GM12878 (cell line): Measurements from ENCODE around the gene THOC1. TPM values are rescaled to one million over a fixed set of nuclear protein-coding genes. Genes with fewer than 3 reads are reported as not detected.

Experiments used
- ATAC-seq: fragments of 200-7000 bp; cut with Tn5 transposase; 3 replicates; pipeline ENCODE4 v1.9.1; 2020; ENCODE audit warnings: mild to moderate bottlenecking, moderate library complexity
- BruUV-seq: library from RNA; stranded (reverse); fragments of 400-500 nt; replicated peaks from 2 replicates; lab custom pipeline; 2021; lab: Mats Ljungman, UMichigan
- CTCF ChIA-PET: fragments of 300-600 bp; sonication (Branson Sonifier 250); formaldehyde crosslinking; extraction: SDS; loops from one replicate; lab custom pipeline; 2021; ENCODE audit warnings: inconsistent platforms; lab: Yijun Ruan, JAX
- POLR2A ChIA-PET: fragments of 350-600 bp; formaldehyde crosslinking; extraction: SDS; loops from one replicate; lab custom pipeline; 2021; ENCODE audit warnings: inconsistent platforms; lab: Charles Lee
- RAD21 ChIA-PET: fragments of 300-600 bp; sonication (Branson Sonifier 250); formaldehyde crosslinking; loops from one replicate; lab custom pipeline; 2023; ENCODE audit warnings: antibody characterized with exemption; ENCODE audit not compliant: unreplicated experiment; lab: Charles Lee
- SMC1A ChIA-PET: fragments of 300-600 bp; sonication (Branson Sonifier 250); formaldehyde crosslinking; loops from one replicate; lab custom pipeline; 2023; ENCODE audit not compliant: unreplicated experiment, uncharacterized antibody; lab: Charles Lee
- DNase-seq: peaks from one replicate; pipeline ENCODE4 v3.0.0-alpha.2; 2011; ENCODE audit warnings: low read depth, low spot score
- FAIRE-seq: peaks from 3 replicates; lab custom pipeline; 2011; peaks lifted over from hg19 to GRCh38; lab: Jason Lieb, UNC
- H2AFZ ChIP-seq: 2 replicates; pipeline ENCODE4 v1.6.0; 2011; ENCODE audit warnings: low read depth, low read length, control low read depth; ENCODE audit not compliant: control insufficient read depth
- H3K27ac ChIP-seq: 2 replicates; pipeline ENCODE4 v1.5.1; 2011; ENCODE audit warnings: control low read depth; ENCODE audit not compliant: control insufficient read depth, insufficient read depth
- H3K27me3 ChIP-seq, 2 experiments: replicated peaks in 1 of 2; 2 replicates each; pipeline versions ENCODE4 v1.6.0 to v1.6.1; 2011; ENCODE audit warnings: low read length in 1 of 2; ENCODE audit not compliant: control insufficient read depth in 2 of 2, insufficient read depth in 2 of 2
- H3K36me3 ChIP-seq, 2 experiments: 2 replicates each; pipeline ENCODE4 v1.5.1; 2011; ENCODE audit warnings: low read length in 1 of 2; ENCODE audit not compliant: control insufficient read depth in 2 of 2, insufficient read depth in 2 of 2
- H3K4me1 ChIP-seq: 2 replicates; pipeline ENCODE4 v1.6.1; 2011; ENCODE audit warnings: mild to moderate bottlenecking, low read length, moderate library complexity, mixed read lengths; ENCODE audit not compliant: control insufficient read depth, insufficient read depth
- H3K4me2 ChIP-seq: 2 replicates; pipeline ENCODE4 v1.6.0; 2011; ENCODE audit warnings: control low read depth; ENCODE audit not compliant: control insufficient read depth, insufficient read depth
- H3K4me3 ChIP-seq: fragments of 200-600 bp; sonication (generic); 2 replicates; pipeline ENCODE4 v1.5.1; 2016
- H3K79me2 ChIP-seq: 2 replicates; pipeline ENCODE4 v1.6.0; 2011; ENCODE audit warnings: low read length; ENCODE audit not compliant: control insufficient read depth, insufficient read depth
- H3K9ac ChIP-seq: 2 replicates; pipeline ENCODE4 v1.8.0; 2011; ENCODE audit warnings: low read length, control low read depth, mixed read lengths; ENCODE audit not compliant: control insufficient read depth, insufficient read depth
- H3K9me3 ChIP-seq: replicated peaks from 3 replicates; pipeline ENCODE4 v1.5.1; 2011; ENCODE audit warnings: mild to moderate bottlenecking, low read length; ENCODE audit not compliant: control insufficient read depth, insufficient read depth
- H4K20me1 ChIP-seq: 2 replicates; pipeline ENCODE4 v1.6.0; 2011; ENCODE audit not compliant: control insufficient read depth, insufficient read depth
- BHLHE40 ChIP-seq, 2 experiments: fragments of 450-650 bp in 1 of 2; IDR thresholded peaks; 2 replicates each; pipeline ENCODE4 v1.6.1; 2011 to 2017; ENCODE audit warnings: low read depth in 2 of 2, borderline replicate concordance in 1 of 2, improper control_type of control experiment in 1 of 2, low read length in 1 of 2, mild to moderate bottlenecking in 1 of 2
- CBFB ChIP-seq: IDR thresholded peaks from 2 replicates; pipeline ENCODE4 v1.6.1; 2016; ENCODE audit warnings: antibody characterized with exemption, low read depth
- CHD2 ChIP-seq: IDR thresholded peaks from 2 replicates; pipeline ENCODE4 v1.6.1; 2011; ENCODE audit warnings: low read depth, low read length, improper control_type of control experiment, borderline replicate concordance
- IRF4 ChIP-seq: IDR thresholded peaks from 2 replicates; pipeline ENCODE4 v1.6.1; 2011; ENCODE audit warnings: low read depth, low read length
- RAD21 ChIP-seq: IDR thresholded peaks from 2 replicates; pipeline ENCODE4 v1.6.1; 2011; ENCODE audit warnings: mild to moderate bottlenecking, low read depth, low read length, moderate library complexity; ENCODE audit not compliant: insufficient read depth
- RFX5 ChIP-seq: IDR thresholded peaks from 2 replicates; pipeline ENCODE4 v1.6.1; 2011; ENCODE audit warnings: low read depth, low read length, improper control_type of control experiment
- ZNF384 ChIP-seq: IDR thresholded peaks from 2 replicates; pipeline ENCODE4 v1.6.1; 2012; ENCODE audit warnings: low read depth, mild to moderate bottlenecking, low read length, improper control_type of control experiment, borderline replicate concordance
- WGBS: methylation state at CpG from one replicate; pipeline ENCODE4 v1.1.6; 2016; ENCODE audit warnings: low lambda C conversion rate; ENCODE audit not compliant: insufficient replicate concordance, insufficient coverage; ENCODE audit errors: missing lambda C conversion rate; 5-methylcytosine and 5-hydroxymethylcytosine counted together
- in situ Hi-C: fragments of 300-500 bp; cut with MboI; formaldehyde crosslinking; loops from 9 replicates; pipeline ENCODE4 v1.14.3; 2018; ENCODE audit warnings: mixed read lengths
- intact Hi-C: fragments of 100-400 bp; cut with micrococcal nuclease; formaldehyde crosslinking; loops from one replicate; pipeline ENCODE4 v1.14.2; 2022; ENCODE audit not compliant: unreplicated experiment
- polyA plus RNA-seq, 11 experiments: library from polyadenylated mRNA; depleted of rRNA in 4 of 11; unstranded in 6 of 11; stranded (reverse) in 5 of 11; fragments of >200 nt; fragmentation: Nextera tagmentation in 4 of 11; fragmentation: Illumina TruSeq in 1 of 11; extraction: Ambion mirVana in 4 of 11; extraction: Trizol in 1 of 11; gene quantifications; 1 replicate in 1 of 11; 2 replicates in 10 of 11; pipeline versions ENCODE4 v1.2.1 to v1.2.3, GENCODE V29; 2011 to 2016; ENCODE audit warnings: inconsistent platforms in 2 of 11, missing spikeins in 2 of 11, low read depth in 1 of 11
- total RNA-seq, 4 experiments: library from RNA; depleted of rRNA in 3 of 4; stranded (reverse); fragments of >200 nt in 3 of 4; fragmentation: Illumina TruSeq in 1 of 4; extraction: Trizol in 1 of 4; gene quantifications; 2 replicates each; pipeline versions ENCODE4 v1.2.1 to v1.2.3, GENCODE V29; 2013 to 2021
- TF ChIP-seq, protein P1 (sequence below): fragments of 450-650 bp; IDR thresholded peaks from 2 replicates; pipeline ENCODE4 v1.6.1; 2018; ENCODE audit warnings: borderline replicate concordance, mild to moderate bottlenecking; ENCODE audit not compliant: partially characterized antibody
- TF ChIP-seq, protein P2 (sequence below): IDR thresholded peaks from 2 replicates; pipeline ENCODE4 v1.6.1; 2011; ENCODE audit warnings: low read depth, low read length, improper control_type of control experiment, borderline replicate concordance
- TF ChIP-seq, protein P3 (sequence below): fragments of 150-350 bp; IDR thresholded peaks from 2 replicates; pipeline ENCODE4 v1.6.1; 2016; ENCODE audit warnings: low read depth, low read length

THOC1 gene
- total and polyA plus RNA-seq, 10 of the 15 experiments (the other 5 are each of a cell fraction or from before 2014, with no cell fraction given), result 32.8 to 99.8 (median 49.0) TPM

DNA sequence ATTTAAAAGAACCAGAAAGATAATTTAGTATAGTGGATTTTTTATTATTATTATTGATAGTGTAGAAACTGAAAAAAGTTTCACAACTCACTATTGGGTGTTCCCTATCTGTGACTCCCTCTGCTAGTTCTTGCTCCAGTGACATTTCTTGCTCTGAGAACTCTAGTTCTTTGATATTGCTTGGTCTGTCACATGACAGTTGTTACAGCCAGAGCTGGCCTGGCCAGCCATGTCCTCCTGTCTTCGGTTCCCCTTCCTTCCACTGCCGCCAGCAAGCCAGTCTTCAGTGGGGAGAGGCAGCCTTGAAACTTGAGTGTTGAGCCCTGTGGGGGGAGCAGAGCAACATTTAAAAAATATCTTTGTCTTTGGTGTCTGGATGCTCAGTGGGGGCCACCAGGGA, 7.6 kb upstream of the THOC1 start:
- no peak for FAIRE-seq
- H3K9me3 ChIP-seq, result no peaks in the 10 kb centered on the region
- no peak for ATAC-seq
- ChIA-PET POLR2A (no interaction called here), RAD21 (no interaction called here), SMC1A (no interaction called here), CTCF (no interaction called here)
- no peak overlapping the region for H3K9ac ChIP-seq
- no peaks in the 10 kb centered on the region for H3K79me2 ChIP-seq
- no peaks in the 10 kb centered on the region for H3K36me3 ChIP-seq
- in situ Hi-C loops (no loop called here), intact Hi-C loops (no loop called here)
- 86% methylated on average over 2 of the region's 2 CpGs for WGBS
- no peaks in the 10 kb centered on the region for H3K4me1 ChIP-seq
- H3K27ac ChIP-seq, result no peak overlapping the region
- H3K4me2 ChIP-seq, result no peak overlapping the region
- no peak overlapping the region for H2AFZ ChIP-seq
- no peaks in the 10 kb centered on the region for H3K27me3 ChIP-seq
- no TSS peak for BruUV-seq
- H4K20me1 ChIP-seq, result no peaks in the 10 kb centered on the region
- no peak overlapping the region for H3K4me3 ChIP-seq
- DNase-seq, result no peak
- no peak for TF ChIP-seq RFX5
- no peak for TF ChIP-seq BHLHE40 (IDR thresholded peaks at IDR 0.05; ENCODE audit: borderline replicate concordance in 1 of 2, low read depth in 2 of 2, low read length in 1 of 2)
- no peak for TF ChIP-seq IRF4
- TF ChIP-seq, protein P1, sequence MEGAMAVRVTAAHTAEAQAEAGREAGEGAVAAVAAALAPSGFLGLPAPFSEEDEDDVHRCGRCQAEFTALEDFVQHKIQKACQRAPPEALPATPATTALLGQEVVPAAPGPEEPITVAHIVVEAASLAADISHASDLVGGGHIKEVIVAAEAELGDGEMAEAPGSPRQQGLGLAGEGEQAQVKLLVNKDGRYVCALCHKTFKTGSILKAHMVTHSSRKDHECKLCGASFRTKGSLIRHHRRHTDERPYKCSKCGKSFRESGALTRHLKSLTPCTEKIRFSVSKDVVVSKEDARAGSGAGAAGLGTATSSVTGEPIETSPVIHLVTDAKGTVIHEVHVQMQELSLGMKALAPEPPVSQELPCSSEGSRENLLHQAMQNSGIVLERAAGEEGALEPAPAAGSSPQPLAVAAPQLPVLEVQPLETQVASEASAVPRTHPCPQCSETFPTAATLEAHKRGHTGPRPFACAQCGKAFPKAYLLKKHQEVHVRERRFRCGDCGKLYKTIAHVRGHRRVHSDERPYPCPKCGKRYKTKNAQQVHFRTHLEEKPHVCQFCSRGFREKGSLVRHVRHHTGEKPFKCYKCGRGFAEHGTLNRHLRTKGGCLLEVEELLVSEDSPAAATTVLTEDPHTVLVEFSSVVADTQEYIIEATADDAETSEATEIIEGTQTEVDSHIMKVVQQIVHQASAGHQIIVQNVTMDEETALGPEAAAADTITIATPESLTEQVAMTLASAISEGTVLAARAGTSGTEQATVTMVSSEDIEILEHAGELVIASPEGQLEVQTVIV, result no peak
- TF ChIP-seq ZNF384, result no peak

DNA sequence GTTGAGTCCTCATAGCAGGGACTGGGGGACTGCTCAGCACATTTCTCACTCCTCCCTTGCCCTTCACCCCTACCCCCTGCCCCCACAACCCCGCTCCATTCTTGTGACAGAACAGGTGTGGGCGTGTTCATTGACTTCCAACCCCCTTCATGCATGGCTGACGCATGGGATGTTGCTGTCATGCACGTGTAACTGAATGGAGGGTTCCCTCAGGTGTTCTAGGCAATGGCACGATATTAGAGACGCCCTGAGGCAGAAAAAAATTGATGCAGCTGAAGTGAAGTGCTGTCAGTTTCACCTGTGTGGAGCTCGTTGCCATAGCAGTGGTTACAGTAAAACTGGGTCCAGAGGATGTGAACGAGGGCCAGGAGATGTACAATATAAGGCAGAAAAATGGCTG, 6.5 kb upstream of the THOC1 start:
- Histone ChIP-seq H3K4me3 (no peak overlapping the region), H3K79me2 (peaks cover 2% of the 10 kb centered on the region; the same call in 1 of the 2 replicates), H3K4me1 (no peaks in the 10 kb centered on the region; the same call in 1 of the 2 replicates), H3K4me2 (no peak overlapping the region), H2AFZ (no peak overlapping the region), H3K9ac (no peak overlapping the region), H4K20me1 (no peaks in the 10 kb centered on the region), H3K27ac (no peak overlapping the region), H3K36me3 (no peaks in the 10 kb centered on the region), H3K9me3 (no peaks in the 10 kb centered on the region), H3K27me3 (no peaks in the 10 kb centered on the region)
- ATAC-seq (no peak), FAIRE-seq (no peak), DNase-seq (no peak)
- intact Hi-C loops (no loop called here), in situ Hi-C loops (no loop called here)
- ChIA-PET POLR2A (no interaction called here), RAD21 (no interaction called here), CTCF (no interaction called here), SMC1A (no interaction called here)
- BruUV-seq, result no TSS peak
- 69% methylated on average over 8 of the region's 8 CpGs for WGBS
- TF ChIP-seq, protein P2, sequence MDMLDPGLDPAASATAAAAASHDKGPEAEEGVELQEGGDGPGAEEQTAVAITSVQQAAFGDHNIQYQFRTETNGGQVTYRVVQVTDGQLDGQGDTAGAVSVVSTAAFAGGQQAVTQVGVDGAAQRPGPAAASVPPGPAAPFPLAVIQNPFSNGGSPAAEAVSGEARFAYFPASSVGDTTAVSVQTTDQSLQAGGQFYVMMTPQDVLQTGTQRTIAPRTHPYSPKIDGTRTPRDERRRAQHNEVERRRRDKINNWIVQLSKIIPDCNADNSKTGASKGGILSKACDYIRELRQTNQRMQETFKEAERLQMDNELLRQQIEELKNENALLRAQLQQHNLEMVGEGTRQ, result no peak
- TF ChIP-seq CBFB (no peak), RAD21 (no peak), BHLHE40 (IDR thresholded peaks at IDR 0.05; ENCODE audit: borderline replicate concordance in 1 of 2, low read depth in 2 of 2, low read length in 1 of 2) (no peak), CHD2 (no peak)
- TF ChIP-seq, protein P3, sequence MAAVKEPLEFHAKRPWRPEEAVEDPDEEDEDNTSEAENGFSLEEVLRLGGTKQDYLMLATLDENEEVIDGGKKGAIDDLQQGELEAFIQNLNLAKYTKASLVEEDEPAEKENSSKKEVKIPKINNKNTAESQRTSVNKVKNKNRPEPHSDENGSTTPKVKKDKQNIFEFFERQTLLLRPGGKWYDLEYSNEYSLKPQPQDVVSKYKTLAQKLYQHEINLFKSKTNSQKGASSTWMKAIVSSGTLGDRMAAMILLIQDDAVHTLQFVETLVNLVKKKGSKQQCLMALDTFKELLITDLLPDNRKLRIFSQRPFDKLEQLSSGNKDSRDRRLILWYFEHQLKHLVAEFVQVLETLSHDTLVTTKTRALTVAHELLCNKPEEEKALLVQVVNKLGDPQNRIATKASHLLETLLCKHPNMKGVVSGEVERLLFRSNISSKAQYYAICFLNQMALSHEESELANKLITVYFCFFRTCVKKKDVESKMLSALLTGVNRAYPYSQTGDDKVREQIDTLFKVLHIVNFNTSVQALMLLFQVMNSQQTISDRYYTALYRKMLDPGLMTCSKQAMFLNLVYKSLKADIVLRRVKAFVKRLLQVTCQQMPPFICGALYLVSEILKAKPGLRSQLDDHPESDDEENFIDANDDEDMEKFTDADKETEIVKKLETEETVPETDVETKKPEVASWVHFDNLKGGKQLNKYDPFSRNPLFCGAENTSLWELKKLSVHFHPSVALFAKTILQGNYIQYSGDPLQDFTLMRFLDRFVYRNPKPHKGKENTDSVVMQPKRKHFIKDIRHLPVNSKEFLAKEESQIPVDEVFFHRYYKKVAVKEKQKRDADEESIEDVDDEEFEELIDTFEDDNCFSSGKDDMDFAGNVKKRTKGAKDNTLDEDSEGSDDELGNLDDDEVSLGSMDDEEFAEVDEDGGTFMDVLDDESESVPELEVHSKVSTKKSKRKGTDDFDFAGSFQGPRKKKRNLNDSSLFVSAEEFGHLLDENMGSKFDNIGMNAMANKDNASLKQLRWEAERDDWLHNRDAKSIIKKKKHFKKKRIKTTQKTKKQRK, result no peak
